ENCODE data around the gene UAP1L1.

Gene UAP1L1

GRCh38 chr9:137042751-137043727 is 34.3 kb upstream of the UAP1L1 start:
- DNase-seq: no peak

GRCh38 chr9:137044037-137044436 is 33.3 kb upstream of the UAP1L1 start:
- no peak for DNase-seq

- DNase-seq: no peak
Observed at GRCh38 chr9:137044502-137045177, 32.7 kb upstream of the UAP1L1 start.

- no peak for DNase-seq
Observed at GRCh38 chr9:137045294-137046087, 31.8 kb upstream of the UAP1L1 start.

GRCh38 chr9:137046088-137046787 is 31.1 kb upstream of the UAP1L1 start, which contains the start of gene NPDC1:
TSS of gene NPDC1 (minus strand) at chr9:137046177. CDS start at chr9:137045989, 188 bp downstream.
- peak; percentile 65 for DNase-seq

- DNase-seq: no peak
Observed at GRCh38 chr9:137048655-137049543, 28.4 kb upstream of the UAP1L1 start.

GRCh38 chr9:137049544-137050449 is 27.5 kb upstream of the UAP1L1 start:
- peak; percentile 22 for DNase-seq

GRCh38 chr9:137050570-137050969 is 26.7 kb upstream of the UAP1L1 start:
- no peak for DNase-seq

- DNase-seq: no peak
Observed at GRCh38 chr9:137051145-137051724, 26.1 kb upstream of the UAP1L1 start.

- DNase-seq: no peak
Observed at GRCh38 chr9:137052293-137052692, 25.0 kb upstream of the UAP1L1 start.

- no peak for DNase-seq
Observed at GRCh38 chr9:137052998-137053943, 24.0 kb upstream of the UAP1L1 start.

- no peak for DNase-seq
Observed at GRCh38 chr9:137053944-137054931, 23.1 kb upstream of the UAP1L1 start, which contains the start of gene ENTPD2. TSS of gene ENTPD2 (minus strand) at chr9:137054061. CDS start at chr9:137053997, 64 bp downstream.

GRCh38 chr9:137054932-137055384 is 22.4 kb upstream of the UAP1L1 start:
- no peak for DNase-seq

- DNase-seq: no peak
Observed at GRCh38 chr9:137055385-137056364, 21.6 kb upstream of the UAP1L1 start.

- no peak for DNase-seq
Observed at GRCh38 chr9:137056739-137057415, 20.4 kb upstream of the UAP1L1 start.

Data from effector CD8-positive, alpha-beta T cell (primary cell).